K562 (cell line): ENCODE measurements around the gene SHC1. TPM values are rescaled to one million over a fixed set of nuclear protein-coding genes. Genes with fewer than 3 reads are reported as not detected.
A peak's percentile ranks its signal among the peaks of the same experiment; 100 is the strongest.

Experiments used
- ATAC-seq: fragments of 200-7000 bp; cut with Tn5 transposase; 3 replicates; pipeline ENCODE4 v1.9.1; 2020; ENCODE audit warnings: moderate library complexity
- BruUV-seq: library from RNA; stranded (reverse); fragments of 400-500 nt; replicated peaks from 2 replicates; lab custom pipeline; 2021; lab: Mats Ljungman, UMichigan
- CTCF ChIA-PET: fragments of 300-600 bp; formaldehyde crosslinking; extraction: SDS; loops from one replicate; lab custom pipeline; 2021; ENCODE audit warnings: low intra/inter-chr PET ratio; lab: Yijun Ruan, JAX
- POLR2A ChIA-PET: fragments of 300-600, 350-650 bp; sonication (Branson Sonifier 250); formaldehyde crosslinking; extraction: SDS; loops from one replicate; lab custom pipeline; 2021; ENCODE audit warnings: antibody characterized with exemption, inconsistent platforms; lab: Yijun Ruan, JAX
- DNase-seq, 4 experiments: peaks; one replicate each; pipeline versions ENCODE4 v3.0.0 to v3.0.0-alpha.2; 2011 to 2018; ENCODE audit warnings: low spot score in 3 of 4, mixed read lengths in 3 of 4; ENCODE audit errors: extremely low read depth in 1 of 4
- FAIRE-seq: peaks from 2 replicates; lab custom pipeline; 2011; peaks lifted over from hg19 to GRCh38; lab: Jason Lieb, UNC
- H2AFZ ChIP-seq: 2 replicates; pipeline ENCODE4 v1.6.0; 2011; ENCODE audit warnings: low read depth, low read length, control low read depth, inconsistent platforms
- H3K27ac ChIP-seq: fragments of 200-600 bp; 3 replicates; pipeline ENCODE4 v1.8.0; 2011; ENCODE audit warnings: low read depth, mild to moderate bottlenecking, control low read depth, inconsistent platforms, low read length, moderate library complexity, mixed read lengths; ENCODE audit errors: extremely low read depth
- H3K27me3 ChIP-seq, 2 experiments: fragments of 300-600 bp in 1 of 2; 2 replicates in 1 of 2; 3 replicates in 1 of 2; pipeline versions ENCODE4 v1.6.0 to v1.8.0; 2011; ENCODE audit warnings: inconsistent platforms in 2 of 2, low read length in 2 of 2, mild to moderate bottlenecking in 1 of 2, mixed read lengths in 1 of 2, moderate library complexity in 1 of 2; ENCODE audit not compliant: control insufficient read depth in 2 of 2, insufficient read depth in 2 of 2
- H3K36me3 ChIP-seq: fragments of 300-600 bp; 3 replicates; pipeline ENCODE4 v1.8.0; 2011; ENCODE audit warnings: mild to moderate bottlenecking, low read length, inconsistent platforms; ENCODE audit not compliant: control insufficient read depth, insufficient read depth
- H3K4me1 ChIP-seq, 2 experiments: fragments of 200-600 bp in 1 of 2; replicated peaks in 1 of 2; 2 replicates in 1 of 2; 3 replicates in 1 of 2; pipeline versions ENCODE4 v1.5.1 to v1.8.0; 2011; ENCODE audit warnings: inconsistent platforms in 2 of 2, low read length in 2 of 2, mild to moderate bottlenecking in 1 of 2, mixed read lengths in 1 of 2, moderate library complexity in 1 of 2; ENCODE audit not compliant: control insufficient read depth in 2 of 2, insufficient read depth in 2 of 2
- H3K4me2 ChIP-seq: 2 replicates; pipeline ENCODE4 v1.6.1; 2011; ENCODE audit warnings: low read length, control low read depth, inconsistent platforms, mixed read lengths; ENCODE audit not compliant: insufficient read depth
- H3K4me3 ChIP-seq: fragments of 200-600 bp; sonication (generic), shearing (Covaris generic); 2 replicates; pipeline ENCODE4 v1.5.1; 2016; ENCODE audit warnings: control low read depth, inconsistent platforms
- H3K79me2 ChIP-seq: fragments of 200-600 bp; 3 replicates; pipeline ENCODE4 v1.8.0; 2011; ENCODE audit warnings: low read length, inconsistent platforms; ENCODE audit not compliant: control insufficient read depth, insufficient read depth
- H3K9ac ChIP-seq, 2 experiments: 2 replicates each; pipeline versions ENCODE4 v1.6.0 to v1.6.1; 2011; ENCODE audit warnings: low read depth in 2 of 2, low read length in 2 of 2, control low read depth in 1 of 2, inconsistent platforms in 1 of 2, mild to moderate bottlenecking in 1 of 2, mixed read lengths in 1 of 2; ENCODE audit not compliant: insufficient read depth in 1 of 2
- H3K9me1 ChIP-seq: one replicate; pipeline ENCODE4 v1.6.0; 2011; ENCODE audit warnings: inconsistent platforms, mild to moderate bottlenecking, low read length, moderate library complexity; ENCODE audit not compliant: control insufficient read depth, insufficient read depth
- H3K9me3 ChIP-seq: replicated peaks from 2 replicates; pipeline ENCODE4 v1.5.1; 2011; ENCODE audit warnings: low read depth, low read length, inconsistent platforms; ENCODE audit not compliant: control insufficient read depth, insufficient read depth
- H4K20me1 ChIP-seq: replicated peaks from 2 replicates; pipeline ENCODE4 v1.6.1; 2011; ENCODE audit warnings: low read length, inconsistent platforms, mixed read lengths; ENCODE audit not compliant: control insufficient read depth, insufficient read depth
- GTF2E2 ChIP-seq: fragments of 200-800 bp; sonication (Bioruptor generic); IDR thresholded peaks from 2 replicates; pipeline ENCODE4 v1.6.1; 2016; ENCODE audit warnings: missing genetic modification characterization, missing compliant biosample characterization
- ZNF436 ChIP-seq: fragments of 250-450, 450-650 bp; sonication (Bioruptor Pico); formaldehyde crosslinking; IDR thresholded peaks from 2 replicates; pipeline ENCODE4 v1.7.0; 2020; ENCODE audit warnings: mild to moderate bottlenecking
- WGBS: fragments of 100-300 bp; shearing (Covaris generic); methylation state at CpG from one replicate; pipeline ENCODE4 v1.1.6; 2016; ENCODE audit warnings: low coverage, mixed read lengths; ENCODE audit not compliant: insufficient coverage; ENCODE audit errors: missing lambda C conversion rate; 5-methylcytosine and 5-hydroxymethylcytosine counted together
- in situ Hi-C: fragments of 300-500 bp; cut with MboI; formaldehyde crosslinking; loops from 4 replicates; pipeline ENCODE4 v1.15.0; 2018; ENCODE audit warnings: inconsistent platforms, mixed read lengths
- intact Hi-C: fragments of 100-400 bp; cut with micrococcal nuclease; formaldehyde crosslinking; loops from 2 replicates; pipeline ENCODE4 v1.14.2; 2022
- polyA plus RNA-seq, 8 experiments: library from polyadenylated mRNA; depleted of rRNA in 4 of 8; stranded (reverse) in 5 of 8; unstranded in 3 of 8; fragments of >200 nt; fragmentation: Nextera tagmentation in 2 of 8; fragmentation: Illumina TruSeq in 1 of 8; extraction: Ambion mirVana in 2 of 8; extraction: Trizol in 1 of 8; gene quantifications; 2 replicates each; pipeline versions ENCODE4 v1.2.1 to v1.2.3, GENCODE V29; 2011 to 2014; ENCODE audit warnings: inconsistent platforms in 1 of 8, missing spikeins in 1 of 8
- total RNA-seq, 7 experiments: library from RNA; depleted of rRNA in 6 of 7; stranded (reverse); fragments of >200 nt in 6 of 7; fragmentation: Illumina TruSeq in 2 of 7; extraction: Trizol in 2 of 7; gene quantifications; 2 replicates each; pipeline versions ENCODE4 v1.2.1 to v1.2.3, GENCODE V29; 2011 to 2021; ENCODE audit warnings: low replicate concordance in 1 of 7

The SHC1 gene
- total and polyA plus RNA-seq, 9 of the 15 experiments (the other 6 are each of a cell fraction or from before 2014, with no cell fraction given) = 4.1 to 113 (median 51.9) TPM

GRCh38 chr1:154937988-154938386 lies 32.6 kb downstream of the SHC1 start:
- POLR2A ChIA-PET = interaction anchor here (0.8 to 1.3 kb wide), 3 partner anchors 11 to 78 kb away, joined by 3 read pairs; no protein-coding TSS in a partner anchor
- BruUV-seq = no TSS peak
- in situ Hi-C loops = no loop called here
- H3K79me2 ChIP-seq = peaks cover 3% of the 10 kb centered on the region; the same call in 1 of the 3 replicates
- H3K36me3 ChIP-seq = no peaks in the 10 kb centered on the region
- TF ChIP-seq ZNF436 (CRISPR knock-in tag) = no peak
- 0 out of 2 replicates have a peak, but pooled peaks have one; percentile 14 for TF ChIP-seq GTF2E2 (tag)
- 69% methylated on average over 7 of the region's 8 CpGs for WGBS
- no peaks in the 10 kb centered on the region for H3K9me3 ChIP-seq
- peak overlapping the region; percentile 53; the same call in 1 of the 2 replicates for H3K4me3 ChIP-seq
- no peaks in the 10 kb centered on the region for H3K27me3 ChIP-seq
- DNase-seq = no peak
- no peaks in the 10 kb centered on the region for H4K20me1 ChIP-seq
- H2AFZ ChIP-seq = peak overlapping the region; percentile 100
- peaks cover 28 to 41% of the 10 kb centered on the region in 2 experiments; a peak in 4 of 5 replicates for H3K4me1 ChIP-seq
- peak overlapping the region; percentile 100; the same call in 2 of the 3 replicates for H3K27ac ChIP-seq
- H3K4me2 ChIP-seq = peak overlapping the region; percentile 98
- H3K9ac ChIP-seq = peak overlapping the region; percentile 15 to 97; a peak in 3 of 4 replicates
- intact Hi-C loops = loop anchor here (2.0 to 5.0 kb wide), 3 partner anchors 53 to 379 kb away; partner anchors contain the start of gene UBE2Q1
- CTCF ChIA-PET = no interaction called here
- H3K9me1 ChIP-seq = no peaks in the 10 kb centered on the region
- no peak for ATAC-seq
- FAIRE-seq = peak; percentile 19
